ENCODE measurements around the gene UFM1.
"Not testable (repeated sequence)": the region's sequence is repeated elsewhere in the genome, so short reads cannot be mapped to it uniquely, and the experiment has no call there.

GRCh38 chr13:38311175-38311574 lies 38.5 kb upstream of the UFM1 start:
- TF ChIP-seq, protein P1, sequence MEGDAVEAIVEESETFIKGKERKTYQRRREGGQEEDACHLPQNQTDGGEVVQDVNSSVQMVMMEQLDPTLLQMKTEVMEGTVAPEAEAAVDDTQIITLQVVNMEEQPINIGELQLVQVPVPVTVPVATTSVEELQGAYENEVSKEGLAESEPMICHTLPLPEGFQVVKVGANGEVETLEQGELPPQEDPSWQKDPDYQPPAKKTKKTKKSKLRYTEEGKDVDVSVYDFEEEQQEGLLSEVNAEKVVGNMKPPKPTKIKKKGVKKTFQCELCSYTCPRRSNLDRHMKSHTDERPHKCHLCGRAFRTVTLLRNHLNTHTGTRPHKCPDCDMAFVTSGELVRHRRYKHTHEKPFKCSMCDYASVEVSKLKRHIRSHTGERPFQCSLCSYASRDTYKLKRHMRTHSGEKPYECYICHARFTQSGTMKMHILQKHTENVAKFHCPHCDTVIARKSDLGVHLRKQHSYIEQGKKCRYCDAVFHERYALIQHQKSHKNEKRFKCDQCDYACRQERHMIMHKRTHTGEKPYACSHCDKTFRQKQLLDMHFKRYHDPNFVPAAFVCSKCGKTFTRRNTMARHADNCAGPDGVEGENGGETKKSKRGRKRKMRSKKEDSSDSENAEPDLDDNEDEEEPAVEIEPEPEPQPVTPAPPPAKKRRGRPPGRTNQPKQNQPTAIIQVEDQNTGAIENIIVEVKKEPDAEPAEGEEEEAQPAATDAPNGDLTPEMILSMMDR (IDR thresholded peaks at IDR 0.05): not testable (repeated sequence)
- TF ChIP-seq POLR2A (IDR thresholded peaks at IDR 0.05): not testable (repeated sequence)

Measured in lower leg skin (tissue), 3 donors.